Measurements from ENCODE around the gene COL13A1.

GRCh38 chr10:69795242-69795934 is 6.3 kb upstream of the COL13A1 start:
- TF ChIP-seq CTCF (IDR thresholded peaks at IDR 0.05; ENCODE audit: low read length), result no peak
- no peak for TF ChIP-seq EZH2 (IDR thresholded peaks at IDR 0.05; ENCODE audit: borderline replicate concordance, low read length)
